GM19238 (cell line): ENCODE data around the gene CAP1.

Experiments
- DNase-seq: peaks from one replicate; pipeline ENCODE4 v3.0.0; 2011; ENCODE audit warnings: low spot score; ENCODE audit not compliant: insufficient read length

The CAP1 gene

DNA sequence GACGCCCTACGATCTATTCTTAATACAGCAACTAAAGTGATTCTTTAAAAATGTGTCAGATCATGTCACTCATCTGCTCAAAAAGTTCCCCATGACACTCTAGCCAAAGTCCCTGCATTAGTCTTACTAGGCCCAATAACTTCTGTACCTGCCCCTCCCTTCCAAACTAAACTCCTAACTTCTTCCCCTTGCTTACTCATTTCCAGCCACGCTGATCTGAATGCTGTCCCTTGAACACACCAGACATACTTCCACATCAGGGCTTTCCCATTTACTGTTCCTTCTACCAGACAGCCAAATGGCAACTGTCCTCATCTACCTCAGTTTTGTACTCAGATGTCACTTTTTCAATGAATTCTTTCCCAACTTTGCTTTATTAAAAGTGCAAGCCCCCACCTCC is 55.3 kb downstream of the CAP1 start:
- DNase-seq = no peak

DNA sequence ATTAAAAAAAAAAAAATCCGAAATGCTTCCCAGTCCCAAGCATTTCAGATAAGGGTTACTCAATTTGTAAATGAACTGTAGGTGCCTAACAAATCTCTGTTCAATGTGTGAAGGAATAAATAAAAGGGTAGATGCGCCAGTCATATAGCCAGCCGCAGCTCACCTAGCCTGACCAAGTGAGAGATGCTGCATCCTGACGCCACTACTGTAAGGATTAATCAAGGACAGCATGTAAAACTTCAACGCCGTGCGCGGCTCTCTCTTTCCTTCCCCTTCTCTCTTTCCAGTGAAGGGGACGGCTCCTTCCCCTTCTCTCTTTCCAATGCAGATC is 56.1 kb downstream of the CAP1 start:
- DNase-seq = no peak

GRCh38 chr1:40096977-40097782 is 56.7 kb downstream of the CAP1 start, which contains the start of gene PPT1:
Gene PPT1, minus strand, starts transcription at chr1:40097252. Its CDS starts 14 bp downstream, at chr1:40097238.
- peak; percentile 64 for DNase-seq

DNA sequence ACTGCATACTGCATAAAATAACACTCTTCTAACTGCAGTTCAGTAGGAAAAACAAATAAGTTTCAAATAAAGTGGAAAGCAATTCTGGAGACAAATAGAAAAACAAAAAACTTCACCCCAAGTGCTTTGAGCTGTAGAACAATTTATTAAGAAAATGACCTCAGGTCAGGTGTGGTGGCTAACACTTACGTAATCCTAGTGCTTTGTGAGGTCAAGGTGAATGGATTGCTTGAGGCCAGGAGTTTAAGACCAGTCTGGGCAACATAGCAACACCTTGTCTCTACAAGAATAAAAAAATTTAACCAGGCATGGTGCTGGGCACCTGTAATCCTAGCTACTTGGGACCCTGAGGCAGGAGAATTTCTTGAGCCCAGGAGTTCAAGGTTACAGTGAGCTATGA is 61.5 kb downstream of the CAP1 start:
- DNase-seq = no peak

- DNase-seq = no peak
Observed at GRCh38 chr1:40102896-40103295, 62.4 kb downstream of the CAP1 start.

DNA sequence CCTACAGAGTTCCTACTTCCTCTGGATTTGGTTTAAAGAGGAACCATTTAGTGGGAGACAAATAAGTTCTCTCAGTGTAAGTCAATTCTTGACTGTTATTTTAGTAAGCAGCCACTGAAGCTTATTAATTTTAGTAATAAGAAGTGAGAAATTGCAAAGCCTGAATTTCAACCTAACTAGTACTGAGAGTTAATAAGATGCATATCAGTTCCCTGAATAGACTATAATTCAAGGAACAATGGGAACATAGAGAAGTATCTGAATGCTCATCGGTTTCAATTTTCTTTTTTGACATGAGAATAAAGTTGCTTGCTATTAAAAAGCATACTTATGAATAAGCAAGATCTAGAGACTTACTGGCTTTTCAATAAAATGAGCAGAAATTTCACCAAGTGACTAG is 64.5 kb downstream of the CAP1 start:
- no peak for DNase-seq

- no peak for DNase-seq
Observed at GRCh38 chr1:40107290-40107959, 66.9 kb downstream of the CAP1 start.

GRCh38 chr1:40110389-40110788 is 69.9 kb downstream of the CAP1 start:
- no peak for DNase-seq

GRCh38 chr1:40114400-40114799 is 73.9 kb downstream of the CAP1 start:
- no peak for DNase-seq

DNA sequence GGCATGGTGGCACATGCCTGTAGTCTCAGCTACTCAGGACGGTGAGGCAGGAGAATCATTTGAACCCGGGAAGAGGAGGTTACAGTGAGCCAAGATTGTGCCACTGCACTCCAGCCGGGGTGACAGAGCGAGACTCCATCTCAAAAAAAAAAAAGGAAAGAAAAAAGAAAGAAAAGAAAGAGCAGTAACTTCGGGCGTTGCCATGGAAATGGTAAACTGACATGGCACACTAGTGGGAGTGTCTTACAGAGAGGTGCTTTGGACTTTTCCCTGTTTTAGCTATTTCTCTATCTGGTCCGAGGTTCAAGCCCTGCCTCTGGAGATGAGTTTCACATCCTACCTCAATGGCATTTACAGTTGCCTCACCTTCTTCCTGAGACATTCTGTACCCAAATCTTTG is 79.6 kb downstream of the CAP1 start:
- DNase-seq = no peak
